ENCODE measurements around the gene CHTF8. TPM values are rescaled to one million over a fixed set of nuclear protein-coding genes. Genes with fewer than 3 reads are reported as not detected.

The CHTF8 gene
- total RNA-seq, 4 donors from 2014 or later: 95.8 to 124 (median 104) TPM

DNA sequence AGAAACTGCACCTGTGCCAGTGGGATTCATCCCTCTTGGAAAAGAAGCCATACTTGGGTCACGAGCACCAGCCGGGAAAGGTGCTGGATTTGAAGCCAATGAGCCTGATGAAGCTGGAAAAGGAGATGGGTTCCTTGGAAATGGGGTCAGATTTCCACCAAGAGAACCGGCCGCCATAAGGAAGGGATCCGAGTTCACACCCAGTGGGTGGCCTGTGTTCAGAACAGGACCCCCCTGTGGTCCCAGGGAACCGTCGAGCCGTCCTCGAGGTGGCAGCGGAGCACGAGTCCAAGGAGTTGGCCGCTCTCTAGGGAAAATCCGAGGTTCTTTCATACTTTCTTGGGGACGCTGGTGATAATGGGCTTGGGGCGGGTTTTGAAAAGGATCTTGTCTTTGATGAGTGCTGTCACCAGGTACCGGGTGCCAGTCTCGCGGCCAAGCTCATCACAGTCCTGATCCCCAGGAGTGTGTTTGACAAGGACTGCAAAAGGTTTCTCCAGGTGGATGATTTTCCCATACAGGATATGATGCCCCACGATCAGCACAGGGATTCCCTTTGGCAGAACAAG is 12.2 kb downstream of the CHTF8 start:
- WGBS, 2 donors: 92 to 95% methylated on average over 19 of the region's 19 CpGs
- Histone ChIP-seq H3K4me3 (replicated peaks in 1 of 3) (no peak overlapping the region), H3K27ac (peak overlapping the region in 1 of 3 donors; percentile 24), H3K4me1 (peaks cover 0 to 18% of the 10 kb centered on the region in 2 donors), H3K27me3 (no peaks in the 10 kb centered on the region), H3K36me3 (peaks cover 22 to 36% of the 10 kb centered on the region in 2 donors), H3K9me3 (no peaks in the 10 kb centered on the region)
- no peak for DNase-seq
- intact Hi-C loops (cut with DNase I): loop anchor here (5.0 kb wide), 2 partner anchors 218 to 273 kb away; no protein-coding TSS in a partner anchor
- TF ChIP-seq CTCF (IDR thresholded peaks at IDR 0.05) (no peak), POLR2A (IDR thresholded peaks at IDR 0.05) (no peak)

- H3K4me3 ChIP-seq (replicated peaks in 1 of 3): no peak overlapping the region
- peaks cover 27 to 42% of the 10 kb centered on the region in 2 donors for H3K36me3 ChIP-seq
- H3K4me1 ChIP-seq: peaks cover 0 to 18% of the 10 kb centered on the region in 2 donors
- intact Hi-C loops (cut with DNase I): no loop called here
- H3K27ac ChIP-seq: peak overlapping the region in 2 of 3 donors; percentile 4 to 24
- TF ChIP-seq CTCF (IDR thresholded peaks at IDR 0.05) (no peak), POLR2A (IDR thresholded peaks at IDR 0.05) (no peak)
- no peak for DNase-seq
- H3K27me3 ChIP-seq: no peaks in the 10 kb centered on the region
- H3K9me3 ChIP-seq: no peaks in the 10 kb centered on the region
- 94% methylated on average over 2 of the region's 2 CpGs; no CpG with 5 or more reads in 1 of the 2 donors for WGBS, 2 donors
Observed at GRCh38 chr16:69119536-69119935, 12.9 kb downstream of the CHTF8 start.

GRCh38 chr16:69118994-69119393 is 13.4 kb downstream of the CHTF8 start:
- no peak for DNase-seq
- Histone ChIP-seq H3K27me3 (no peaks in the 10 kb centered on the region), H3K9me3 (no peaks in the 10 kb centered on the region), H3K36me3 (peaks cover 32 to 48% of the 10 kb centered on the region in 2 donors), H3K4me1 (peaks cover 0 to 18% of the 10 kb centered on the region in 2 donors), H3K4me3 (replicated peaks in 1 of 3) (no peak overlapping the region), H3K27ac (peak overlapping the region in 1 of 3 donors; percentile 4)
- intact Hi-C loops (cut with DNase I): no loop called here
- TF ChIP-seq CTCF (IDR thresholded peaks at IDR 0.05) (no peak), POLR2A (IDR thresholded peaks at IDR 0.05) (no peak)
- WGBS, 2 donors: 90 to 100% methylated on average over 2 of the region's 2 CpGs

DNA sequence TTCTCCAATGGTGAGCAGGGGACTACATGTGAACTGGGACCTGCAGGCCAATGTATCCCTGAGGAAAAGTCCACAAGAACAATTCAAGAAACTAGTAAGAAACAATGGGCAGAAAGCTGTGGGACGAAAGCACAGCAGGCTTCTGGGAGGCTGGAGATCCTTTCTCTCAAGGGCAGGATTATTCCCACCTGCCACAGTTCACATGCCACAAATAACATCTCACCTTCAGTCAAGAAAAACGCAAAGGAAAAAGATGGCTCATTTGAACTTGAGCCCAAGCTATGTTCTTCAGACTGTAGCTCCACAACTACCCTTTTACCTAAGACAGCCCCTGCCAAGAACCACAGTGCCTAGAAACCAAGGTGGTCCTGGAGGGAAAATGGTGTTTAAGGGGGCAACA is 13.9 kb downstream of the CHTF8 start:
- intact Hi-C loops (cut with DNase I): no loop called here
- TF ChIP-seq POLR2A (IDR thresholded peaks at IDR 0.05): no peak
- TF ChIP-seq CTCF (IDR thresholded peaks at IDR 0.05): no peak
- Histone ChIP-seq H3K27ac (peak overlapping the region in 1 of 3 donors; percentile 4), H3K36me3 (peaks cover 36 to 50% of the 10 kb centered on the region in 2 donors), H3K9me3 (no peaks in the 10 kb centered on the region), H3K4me1 (peaks cover 0 to 18% of the 10 kb centered on the region in 2 donors), H3K4me3 (replicated peaks in 1 of 3) (no peak overlapping the region), H3K27me3 (no peaks in the 10 kb centered on the region)
- DNase-seq: no peak
- 94 to 95% methylated on average over 2 of the region's 2 CpGs for WGBS, 2 donors

DNA sequence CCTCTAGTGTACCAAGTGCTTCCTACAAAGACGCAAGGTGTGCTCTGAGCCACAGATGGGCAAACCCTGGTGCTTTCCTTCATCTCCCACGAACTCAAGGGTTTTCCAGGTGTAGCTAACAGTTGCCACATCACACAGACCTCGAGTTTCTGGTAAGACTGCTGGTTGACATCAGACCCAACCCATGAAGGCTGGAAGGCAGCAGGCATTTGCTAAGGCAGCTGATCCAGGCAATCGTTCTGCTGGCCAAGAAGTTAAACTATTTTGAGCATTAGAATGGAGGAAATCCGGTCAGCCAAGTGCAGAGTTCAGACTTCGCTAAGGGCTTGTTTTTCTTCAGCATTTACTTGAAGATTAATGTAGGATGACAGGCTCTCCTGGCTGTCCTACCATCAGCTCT is 15.5 kb downstream of the CHTF8 start:
- TF ChIP-seq CTCF (IDR thresholded peaks at IDR 0.05): no peak
- TF ChIP-seq POLR2A (IDR thresholded peaks at IDR 0.05): no peak
- no peak for DNase-seq
- intact Hi-C loops (cut with DNase I): no loop called here
- Histone ChIP-seq H3K27ac (peak overlapping the region in 2 of 3 donors; percentile 18 to 47), H3K36me3 (peaks cover 39 to 50% of the 10 kb centered on the region in 2 donors), H3K4me1 (peaks cover 5 to 32% of the 10 kb centered on the region in 2 donors), H3K4me3 (replicated peaks in 1 of 3) (no peak overlapping the region), H3K27me3 (no peaks in the 10 kb centered on the region), H3K9me3 (no peaks in the 10 kb centered on the region)
- 51 to 53% methylated on average over 5 to 6 of the region's 6 CpGs for WGBS, 2 donors

Data from thyroid gland (tissue), 4 donors.